HL-60 (cell line): ENCODE data around the gene BTBD9.

Experiments
- GABPA ChIP-seq: IDR thresholded peaks from 2 replicates; pipeline ENCODE4 v1.6.1; 2012; ENCODE audit warnings: low read depth
- POLR2AphosphoS5 ChIP-seq: IDR thresholded peaks from 2 replicates; pipeline ENCODE4 v1.6.1; 2012; ENCODE audit warnings: low read depth

DNA sequence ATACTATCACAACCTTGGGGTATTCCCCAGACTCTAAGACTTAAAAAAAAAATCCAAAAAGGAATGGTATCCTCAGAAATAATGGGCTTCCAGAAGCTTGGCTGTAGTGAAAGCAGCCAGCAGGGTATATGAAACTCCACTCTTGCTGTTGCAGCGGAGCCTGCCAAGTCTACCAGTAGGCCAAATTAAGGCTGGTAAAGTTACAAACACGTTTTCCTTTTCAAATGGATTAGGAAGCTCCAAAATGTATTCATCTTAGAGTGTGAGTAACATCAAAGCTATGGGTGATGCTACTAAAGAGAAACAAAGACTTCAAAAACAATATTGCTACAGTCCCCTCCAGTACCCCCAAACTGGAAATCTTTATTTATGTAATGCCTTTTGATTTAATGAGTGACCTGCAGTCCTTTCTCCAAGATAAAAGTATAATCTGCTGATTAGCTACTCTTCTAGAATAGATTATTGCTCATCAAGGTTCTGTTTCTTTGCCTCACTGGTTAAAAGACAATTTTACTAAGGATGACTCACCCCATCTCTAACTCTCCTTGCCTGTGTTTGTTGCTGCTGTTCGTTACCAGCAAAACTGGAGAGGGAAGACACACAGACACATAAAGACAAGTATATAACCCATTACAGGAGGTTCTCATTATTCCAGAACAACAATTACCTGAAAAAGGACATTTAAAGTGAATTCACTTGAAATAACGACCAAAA is 84.9 kb downstream of the BTBD9 start:
- TF ChIP-seq POLR2AphosphoS5 (no peak), GABPA (no peak)
